NB4 (cell line): Measurements from ENCODE around the gene ZNF778.
"Not testable (repeated sequence)": the region's sequence is repeated elsewhere in the genome, so short reads cannot be mapped to it uniquely, and the experiment has no call there.

Experiments
- DNase-seq: peaks from one replicate; pipeline ENCODE4 v3.0.0; 2010; ENCODE audit warnings: low read depth
- H3K4me3 ChIP-seq: one replicate; pipeline ENCODE4 v1.5.1; 2011; ENCODE audit warnings: mild to moderate bottlenecking, low read depth, low read length, moderate library complexity
- CTCF ChIP-seq: IDR thresholded peaks from one replicate; pipeline ENCODE4 v1.5.1; 2012; ENCODE audit warnings: low read depth, low read length
- MYC ChIP-seq: IDR thresholded peaks from 2 replicates; pipeline ENCODE4 v1.6.1; 2011; ENCODE audit warnings: low read depth, low read length
- POLR2A ChIP-seq: IDR thresholded peaks from 2 replicates; pipeline ENCODE4 v1.6.1; 2011; ENCODE audit warnings: mild to moderate bottlenecking; ENCODE audit not compliant: insufficient read length; ENCODE audit errors: extremely low read depth
- TF ChIP-seq, protein P1 (sequence below): IDR thresholded peaks from 2 replicates; pipeline ENCODE4 v1.6.1; 2011; ENCODE audit warnings: low read depth, low read length

The ZNF778 gene

DNA sequence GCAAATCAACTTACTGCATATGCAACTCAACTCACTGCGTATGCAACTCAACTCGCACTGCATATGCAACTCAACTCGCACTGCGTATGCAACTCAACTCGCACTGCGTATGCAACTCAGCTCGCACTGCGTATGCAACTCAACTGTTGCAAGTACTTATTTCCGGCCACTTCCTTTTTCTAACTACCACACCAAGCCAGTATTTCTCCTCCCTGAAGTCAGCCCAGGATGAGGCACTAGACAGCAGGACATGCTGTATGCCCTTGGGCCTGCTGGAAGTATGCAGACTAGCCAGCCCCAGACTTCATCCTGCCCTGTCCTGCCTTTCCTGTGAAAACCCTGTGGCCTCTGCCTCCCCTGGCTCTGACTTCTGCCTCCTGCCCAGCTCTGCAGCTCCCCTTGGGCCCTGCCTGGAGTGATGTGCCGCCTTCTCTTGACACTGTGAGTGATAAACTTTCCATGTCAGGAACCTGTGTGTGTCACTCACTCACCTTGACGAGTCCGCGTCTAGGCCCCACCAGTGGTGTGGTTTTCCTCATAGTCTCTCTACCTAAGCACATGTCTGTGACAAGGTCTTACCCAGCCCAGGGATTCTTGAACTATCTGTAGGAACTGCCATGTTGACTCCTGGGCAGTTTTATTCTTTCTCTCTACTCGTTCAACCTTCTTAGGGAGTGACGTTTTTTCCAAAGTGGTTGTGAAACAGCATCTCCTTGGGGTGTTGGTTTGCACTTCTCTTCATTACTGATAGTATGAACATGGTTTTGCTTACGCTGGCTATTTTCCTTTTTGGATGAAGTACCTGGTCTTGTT is 16.4 kb downstream of the ZNF778 start:
- DNase-seq = no peak
- TF ChIP-seq CTCF (no peak), POLR2A (no peak), MYC (no peak)
- TF ChIP-seq, protein P1, sequence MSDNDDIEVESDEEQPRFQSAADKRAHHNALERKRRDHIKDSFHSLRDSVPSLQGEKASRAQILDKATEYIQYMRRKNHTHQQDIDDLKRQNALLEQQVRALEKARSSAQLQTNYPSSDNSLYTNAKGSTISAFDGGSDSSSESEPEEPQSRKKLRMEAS = no peak
- no peak overlapping the region for H3K4me3 ChIP-seq

GRCh38 chr16:89237733-89238132 is 20.2 kb downstream of the ZNF778 start:
- DNase-seq = no peak
- H3K4me3 ChIP-seq = no peak overlapping the region
- TF ChIP-seq MYC (no peak), CTCF (no peak), POLR2A (no peak)
- TF ChIP-seq, protein P1 = no peak

DNA sequence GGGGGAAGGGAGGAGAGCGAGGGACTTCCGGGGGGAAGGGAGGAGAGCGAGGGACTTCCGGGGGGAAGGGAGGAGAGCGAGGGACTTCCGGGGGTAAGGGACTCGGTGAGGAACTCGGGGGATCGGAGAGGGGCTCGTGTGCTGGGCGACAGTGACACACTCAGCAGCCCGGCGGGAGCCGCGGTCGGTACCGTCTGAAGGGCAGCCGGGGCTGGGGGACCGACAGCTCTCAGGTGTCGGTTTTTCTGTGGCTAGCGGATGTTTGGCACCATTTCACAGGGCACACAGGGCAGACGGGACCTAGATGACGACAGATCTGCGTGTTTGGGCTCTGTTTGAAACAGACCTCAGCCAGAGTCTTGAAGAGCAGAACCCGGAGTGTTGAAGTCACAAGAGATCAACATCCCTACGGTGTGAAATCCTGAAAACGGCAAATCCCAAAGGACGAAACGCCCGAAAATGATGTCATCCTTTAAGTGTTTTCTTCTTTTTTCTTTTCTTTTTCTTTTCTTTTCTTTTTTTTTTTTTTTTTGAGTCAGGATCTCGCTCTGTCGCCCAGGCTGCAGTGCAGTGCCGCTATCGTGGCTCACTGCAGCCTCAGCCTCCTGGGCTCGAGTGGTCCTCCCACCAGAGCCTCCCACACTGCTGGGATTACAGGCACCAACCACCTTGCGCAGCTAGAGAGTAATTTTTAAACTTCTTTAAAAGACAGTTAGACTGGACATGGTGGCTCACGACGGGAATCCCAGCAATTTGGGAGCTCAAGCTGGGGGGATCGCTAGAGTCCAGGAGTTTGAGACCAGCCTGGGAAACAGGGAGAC is 23.9 kb downstream of the ZNF778 start:
- peak; percentile 90 for TF ChIP-seq POLR2A
- TF ChIP-seq, protein P1 = peak; percentile 27; the same call in 1 of the 2 replicates
- TF ChIP-seq CTCF = no peak
- TF ChIP-seq MYC = no peak; the same call in 1 of the 2 replicates
- DNase-seq = peak; percentile 93

DNA sequence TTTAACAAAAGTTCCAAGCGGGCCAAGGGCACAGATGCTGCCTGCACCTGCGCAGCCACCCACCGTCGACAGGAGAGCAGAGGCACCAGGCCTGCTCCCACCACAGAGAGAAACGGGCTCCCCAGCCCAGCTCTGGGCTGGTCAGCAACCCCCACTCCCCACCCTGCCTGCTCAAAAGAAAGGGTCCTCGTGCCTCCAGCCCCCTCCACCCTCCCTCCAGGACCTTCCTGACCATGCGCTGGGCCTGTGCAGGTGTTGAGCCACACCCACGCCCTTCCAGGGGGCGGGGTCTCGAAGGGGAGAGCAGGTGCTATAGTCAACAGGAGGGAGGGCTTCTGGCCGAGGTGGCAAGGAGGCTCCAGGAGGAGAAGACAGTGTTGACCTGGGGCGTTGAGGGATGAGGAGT is 25.3 kb downstream of the ZNF778 start:
- no peak for DNase-seq
- H3K4me3 ChIP-seq = no peak overlapping the region
- no peak for TF ChIP-seq CTCF
- no peak for TF ChIP-seq MYC
- no peak for TF ChIP-seq POLR2A
- TF ChIP-seq, protein P1 = no peak

More for the DNA sequence above, 23.9 kb downstream of the ZNF778 start:
- H3K4me3 ChIP-seq = peak overlapping the region; percentile 72

- H3K4me3 ChIP-seq = no peak overlapping the region
- no peak for TF ChIP-seq POLR2A
- TF ChIP-seq, protein P1 = no peak
- TF ChIP-seq CTCF = no peak
- TF ChIP-seq MYC = no peak
- DNase-seq = no peak
Measured at GRCh38 chr16:89243664-89244063, 26.2 kb downstream of the ZNF778 start.

DNA sequence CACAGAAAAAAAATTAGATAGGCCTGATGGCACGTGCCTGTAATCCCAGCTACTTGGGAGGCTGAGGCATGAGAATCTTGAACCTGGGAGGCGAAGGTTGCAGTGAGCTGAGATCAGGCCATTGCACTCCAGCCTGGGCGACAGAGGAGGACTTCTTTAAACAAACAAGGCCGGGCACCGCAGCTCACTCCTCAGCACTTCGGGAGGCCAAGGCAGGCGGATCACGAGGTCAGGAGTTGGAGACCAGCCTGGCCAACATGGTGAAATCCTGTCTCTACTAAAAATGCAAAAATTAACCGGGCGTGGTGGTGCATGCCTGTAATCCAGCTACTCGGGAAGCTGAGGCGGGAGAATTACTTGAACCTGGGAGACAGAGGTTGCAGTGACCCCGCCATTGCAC is 26.8 kb downstream of the ZNF778 start:
- not testable (repeated sequence) for H3K4me3 ChIP-seq, DNase-seq
